Fibroblast of mammary gland (primary cell): ENCODE measurements around the gene PHF21A.
A peak's percentile ranks its signal among the peaks of the same experiment; 100 is the strongest.

Experiments used
- DNase-seq: peaks from one replicate; pipeline ENCODE4 v3.0.0-alpha.2; 2010; ENCODE audit warnings: low read depth
- H3K4me3 ChIP-seq: 2 replicates; pipeline ENCODE4 v1.5.1; 2011; ENCODE audit warnings: low read depth, mild to moderate bottlenecking, low read length, moderate library complexity; ENCODE audit not compliant: control insufficient read depth
- TF ChIP-seq, protein P1 (sequence below): conservative IDR thresholded peaks from 2 replicates; pipeline ENCODE4 v1.5.1; 2011; ENCODE audit warnings: low read depth, low read length, inconsistent platforms; ENCODE audit not compliant: control insufficient read depth, insufficient read depth

Gene PHF21A

GRCh38 chr11:45885274-45885920 is 235.9 kb downstream of the PHF21A start, which contains the start of gene MAPK8IP1:
Gene MAPK8IP1, plus strand, starts transcription at chr11:45885651. Its CDS starts 170 bp downstream, at chr11:45885821.
- TF ChIP-seq, protein P1, sequence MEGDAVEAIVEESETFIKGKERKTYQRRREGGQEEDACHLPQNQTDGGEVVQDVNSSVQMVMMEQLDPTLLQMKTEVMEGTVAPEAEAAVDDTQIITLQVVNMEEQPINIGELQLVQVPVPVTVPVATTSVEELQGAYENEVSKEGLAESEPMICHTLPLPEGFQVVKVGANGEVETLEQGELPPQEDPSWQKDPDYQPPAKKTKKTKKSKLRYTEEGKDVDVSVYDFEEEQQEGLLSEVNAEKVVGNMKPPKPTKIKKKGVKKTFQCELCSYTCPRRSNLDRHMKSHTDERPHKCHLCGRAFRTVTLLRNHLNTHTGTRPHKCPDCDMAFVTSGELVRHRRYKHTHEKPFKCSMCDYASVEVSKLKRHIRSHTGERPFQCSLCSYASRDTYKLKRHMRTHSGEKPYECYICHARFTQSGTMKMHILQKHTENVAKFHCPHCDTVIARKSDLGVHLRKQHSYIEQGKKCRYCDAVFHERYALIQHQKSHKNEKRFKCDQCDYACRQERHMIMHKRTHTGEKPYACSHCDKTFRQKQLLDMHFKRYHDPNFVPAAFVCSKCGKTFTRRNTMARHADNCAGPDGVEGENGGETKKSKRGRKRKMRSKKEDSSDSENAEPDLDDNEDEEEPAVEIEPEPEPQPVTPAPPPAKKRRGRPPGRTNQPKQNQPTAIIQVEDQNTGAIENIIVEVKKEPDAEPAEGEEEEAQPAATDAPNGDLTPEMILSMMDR = no peak
- H3K4me3 ChIP-seq = peak within 1 kb of the TSS; percentile 4
- peak; percentile 19 for DNase-seq

DNA sequence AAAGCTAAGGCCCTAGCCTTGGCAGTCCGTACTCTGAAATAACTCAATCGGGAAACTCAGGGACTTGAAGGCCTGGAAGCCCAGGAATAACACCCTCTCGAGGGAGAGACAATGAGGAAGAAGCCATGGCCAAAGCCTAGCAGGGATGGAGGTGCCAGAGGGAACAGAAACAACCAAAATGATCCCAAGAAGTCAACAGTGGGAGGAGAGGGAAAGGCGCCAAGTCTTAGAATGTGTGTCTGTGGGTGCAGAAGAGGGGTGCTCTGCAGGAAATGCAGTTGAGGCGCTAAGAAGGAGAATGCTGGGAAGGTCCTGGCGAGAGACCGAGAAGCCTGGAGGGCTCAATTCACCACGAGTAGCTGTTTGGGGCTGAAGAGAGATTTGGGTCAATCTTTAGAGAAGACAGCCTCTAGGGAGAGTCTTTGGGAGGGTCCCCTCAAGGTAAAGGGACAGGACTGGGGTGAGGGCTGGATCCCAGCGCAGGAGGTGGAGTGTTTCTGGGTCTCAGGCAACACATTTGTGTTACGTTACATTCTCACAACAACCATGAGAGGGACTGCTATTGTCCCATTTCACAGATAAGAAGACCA is 236.6 kb downstream of the PHF21A start:
- TF ChIP-seq, protein P1 = no peak
- no peak for DNase-seq
- no peak overlapping the region for H3K4me3 ChIP-seq
